Activated CD4-positive, alpha-beta T cell treated with anti-CD3 and anti-CD28 coated beads for 36 hours (primary cell): ENCODE data around the gene CCNF. TPM values are rescaled to one million over a fixed set of nuclear protein-coding genes. Genes with fewer than 3 reads are reported as not detected.

Experiments
- ATAC-seq: fragments of 200-7000 bp; cut with Tn5 transposase; one replicate; pipeline ENCODE4 v1.10.0; 2021; ENCODE audit warnings: mild to moderate bottlenecking, moderate library complexity
- CTCF ChIA-PET: fragments of 350-600 bp; sonication (Branson Sonifier 250); formaldehyde crosslinking; loops from one replicate; lab custom pipeline; 2021; ENCODE audit warnings: antibody characterized with exemption; lab: Charles Lee
- POLR2A ChIA-PET: fragments of 350-600 bp; sonication (Branson Sonifier 250); formaldehyde crosslinking; loops from one replicate; lab custom pipeline; 2021; ENCODE audit warnings: antibody characterized with exemption, inconsistent platforms; lab: Charles Lee
- DNase-seq: peaks from one replicate; pipeline ENCODE4 v3.0.0-alpha.2; 2020
- H3K27ac Mint-ChIP-seq: one replicate; pipeline ENCODE4 v1.8.0; 2021; ENCODE audit warnings: mixed read lengths
- H3K27me3 Mint-ChIP-seq: one replicate; pipeline ENCODE4 v1.8.0; 2021; ENCODE audit warnings: mixed read lengths
- H3K36me3 Mint-ChIP-seq: one replicate; pipeline ENCODE4 v1.8.0; 2021; ENCODE audit warnings: low read depth, mixed read lengths
- H3K4me1 Mint-ChIP-seq: one replicate; pipeline ENCODE4 v1.8.0; 2021; ENCODE audit warnings: mixed read lengths
- H3K4me3 Mint-ChIP-seq: one replicate; pipeline ENCODE4 v1.8.0; 2021; ENCODE audit warnings: mild to moderate bottlenecking, moderate library complexity, mixed read lengths
- H3K9me3 Mint-ChIP-seq: one replicate; pipeline ENCODE4 v1.8.0; 2021; ENCODE audit warnings: low read depth, mixed read lengths
- intact Hi-C, 2 experiments: fragments of 100-400 bp; cut with DNase I in 1 of 2; cut with micrococcal nuclease in 1 of 2; formaldehyde crosslinking; loops; one replicate each; pipeline versions ENCODE4 v1.14.2 to v1.15.1; 2022 to 2024; cut with DNase I, micrococcal nuclease
- total RNA-seq, 2 experiments: library from RNA; stranded (reverse); gene quantifications; one replicate each; pipeline ENCODE4 v1.2.3, GENCODE V29; 2021

CCNF gene
- total RNA-seq, 2 experiments from 2014 or later: 52.2 to 53.4 TPM

DNA sequence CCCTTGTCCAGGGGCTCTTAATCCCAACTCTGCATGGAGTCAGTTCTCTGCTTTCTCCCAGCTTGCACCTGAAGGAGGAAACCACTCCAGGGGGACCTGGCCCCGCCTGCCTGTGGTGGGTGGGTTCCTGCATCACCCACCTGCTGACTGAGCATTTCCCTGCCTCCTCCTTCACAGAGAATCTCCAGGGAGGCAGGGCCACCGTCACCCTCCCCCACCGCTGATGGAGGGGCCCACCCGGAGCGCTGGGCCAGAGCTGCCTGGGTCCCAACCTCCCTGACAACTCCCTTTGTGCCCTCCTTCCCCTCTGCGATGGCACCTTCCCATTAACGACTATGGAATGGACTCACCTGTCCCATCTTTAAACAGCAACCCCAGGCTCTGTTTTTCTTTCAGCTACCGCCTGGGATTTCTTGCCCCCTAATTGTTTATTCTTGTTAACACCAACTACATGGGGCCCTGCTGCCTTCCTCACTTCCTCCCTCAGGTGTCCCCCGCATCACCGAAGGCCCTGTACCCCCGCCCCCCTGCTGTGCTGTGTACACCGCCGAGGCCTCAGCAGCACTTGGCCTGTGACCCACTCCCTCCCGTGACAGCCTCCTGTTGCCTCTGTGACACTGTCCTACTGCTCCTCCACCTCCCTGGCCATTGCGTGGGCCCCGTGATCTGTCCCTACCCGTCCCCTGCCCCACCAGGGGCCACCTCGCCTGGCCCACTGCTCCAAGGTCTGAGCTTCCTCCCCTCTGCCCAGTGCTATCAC lies 29.8 kb downstream of the CCNF start:
- Mint-ChIP-seq H3K36me3 (peaks cover 17% of the 10 kb centered on the region), H3K27ac (peak overlapping the region; percentile 67), H3K27me3 (no peaks in the 10 kb centered on the region), H3K4me3 (peak overlapping the region; percentile 73), H3K4me1 (peaks cover 6% of the 10 kb centered on the region), H3K9me3 (no peaks in the 10 kb centered on the region)
- CTCF ChIA-PET: interaction anchor here (0.8 to 0.9 kb wide), 2 partner anchors 30 to 42 kb away, joined by 3 read pairs; partner anchors contain the start of gene CCNF
- ATAC-seq (no peak), DNase-seq (no peak)
- POLR2A ChIA-PET: interaction anchor here (0.6 to 1.5 kb wide), 4 partner anchors 30 to 304 kb away, joined by 3 to 6 read pairs (median 4); partner anchors contain the start of genes ABCA3, CCNF and TRAF7
- intact Hi-C loops: loop anchor here in 1 of 2 experiments (1.0 kb wide), 1 partner anchor 42 kb away; no protein-coding TSS in a partner anchor

DNA sequence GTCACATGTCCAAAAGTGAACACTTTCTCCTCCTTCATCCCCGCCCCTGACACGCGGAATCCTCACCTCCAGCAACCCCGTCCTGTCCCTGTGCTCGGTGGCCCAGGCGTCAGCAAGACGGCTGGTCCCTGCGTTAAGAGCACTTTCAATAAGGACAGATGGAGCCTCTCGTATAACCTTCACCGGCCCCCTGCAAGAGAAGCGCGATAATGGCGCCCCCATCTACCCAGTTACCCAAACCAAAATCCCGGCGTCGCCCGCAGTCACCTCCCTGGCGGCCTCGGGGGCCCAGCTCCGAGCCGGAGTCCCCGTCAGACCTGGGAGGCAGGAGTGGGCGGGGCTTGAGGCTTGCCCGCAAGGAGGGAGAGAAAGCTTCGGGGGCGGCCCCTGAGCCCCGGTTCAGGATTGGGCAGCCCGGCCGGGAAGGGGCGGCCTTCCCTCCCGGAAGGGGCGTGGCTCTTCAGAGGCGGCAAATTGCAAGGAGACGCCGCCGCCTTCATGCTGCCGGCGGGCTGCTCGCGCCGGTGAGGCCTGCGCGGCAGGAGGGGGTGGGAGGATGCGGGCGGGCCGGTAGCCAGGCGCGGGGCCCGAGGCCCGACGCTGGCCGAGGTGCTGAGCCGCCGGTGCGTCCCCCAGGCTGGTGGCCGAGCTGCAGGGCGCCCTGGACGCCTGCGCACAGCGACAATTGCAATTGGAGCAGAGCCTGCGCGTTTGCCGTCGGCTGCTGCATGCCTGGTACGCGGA lies 30.6 kb downstream of the CCNF start, which contains the start of gene TEDC2:
TSS of gene TEDC2 (plus strand) at position 463 of the 744 bp plus-strand sequence. CDS start at position 499, 36 bp downstream.
- Mint-ChIP-seq H3K4me1 (peaks cover 6% of the 10 kb centered on the region), H3K9me3 (no peaks in the 10 kb centered on the region), H3K27me3 (no peaks in the 10 kb centered on the region), H3K27ac (peak within 1 kb of the TSS; percentile 67), H3K4me3 (peak within 1 kb of the TSS; percentile 73), H3K36me3 (peaks cover 17% of the 10 kb centered on the region)
- ChIA-PET POLR2A (interaction anchor here (0.6 to 1.5 kb wide), 4 partner anchors 30 to 304 kb away, joined by 3 to 6 read pairs (median 4); partner anchors contain the start of genes ABCA3, CCNF and TRAF7), CTCF (interaction anchor here (0.6 to 0.9 kb wide), 3 partner anchors 31 to 42 kb away, joined by 3 read pairs; partner anchors contain the start of gene CCNF)
- peak; percentile 98 for ATAC-seq
- peak; percentile 99 for DNase-seq
- intact Hi-C loops: loop anchor here (1.0 to 5.0 kb wide), 9 partner anchors 14 to 192 kb away; partner anchors contain the start of genes ABCA3 (in 1 of the 2), ATP6V0C (in 1 of the 2), CCNF (in 1 of the 2) and RNPS1 (in 1 of the 2)

DNA sequence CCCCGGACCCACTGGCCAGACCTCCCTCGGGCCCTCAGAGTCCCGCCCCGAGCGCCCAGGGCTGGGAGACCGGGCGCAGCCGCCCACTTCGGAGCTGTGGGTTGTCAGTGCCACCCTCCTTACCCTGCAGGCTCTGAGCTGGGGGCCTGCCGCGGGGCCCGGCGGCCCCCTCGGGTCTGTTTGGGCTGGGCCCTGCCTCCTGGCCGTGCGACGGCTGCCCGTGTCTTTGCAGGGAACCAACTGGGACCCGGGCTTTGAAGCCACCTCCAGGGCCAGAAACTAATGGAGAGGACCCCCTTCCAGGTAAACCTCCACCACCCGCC lies 31.1 kb downstream of the CCNF start:
- H3K27me3 Mint-ChIP-seq: no peaks in the 10 kb centered on the region
- peaks cover 14% of the 10 kb centered on the region for H3K36me3 Mint-ChIP-seq
- H3K9me3 Mint-ChIP-seq: no peaks in the 10 kb centered on the region
- H3K27ac Mint-ChIP-seq: no peak overlapping the region
- peak overlapping the region; percentile 73 for H3K4me3 Mint-ChIP-seq
- ATAC-seq (no peak), DNase-seq (no peak)
- POLR2A ChIA-PET: interaction anchor here (1.1 to 1.5 kb wide), 2 partner anchors 120 to 305 kb away, joined by 4 to 6 read pairs; partner anchors contain the start of genes ABCA3 and TRAF7
- CTCF ChIA-PET: interaction anchor here (0.6 kb wide), 1 partner anchor 38 kb away, joined by 3 read pairs; no protein-coding TSS in a partner anchor
- H3K4me1 Mint-ChIP-seq: peaks cover 6% of the 10 kb centered on the region
- intact Hi-C loops: loop anchor here (1.0 to 5.0 kb wide), 8 partner anchors 14 to 192 kb away; partner anchors contain the start of genes ABCA3 (in 1 of the 2), ATP6V0C (in 1 of the 2), CCNF (in 1 of the 2) and RNPS1 (in 1 of the 2)

DNA sequence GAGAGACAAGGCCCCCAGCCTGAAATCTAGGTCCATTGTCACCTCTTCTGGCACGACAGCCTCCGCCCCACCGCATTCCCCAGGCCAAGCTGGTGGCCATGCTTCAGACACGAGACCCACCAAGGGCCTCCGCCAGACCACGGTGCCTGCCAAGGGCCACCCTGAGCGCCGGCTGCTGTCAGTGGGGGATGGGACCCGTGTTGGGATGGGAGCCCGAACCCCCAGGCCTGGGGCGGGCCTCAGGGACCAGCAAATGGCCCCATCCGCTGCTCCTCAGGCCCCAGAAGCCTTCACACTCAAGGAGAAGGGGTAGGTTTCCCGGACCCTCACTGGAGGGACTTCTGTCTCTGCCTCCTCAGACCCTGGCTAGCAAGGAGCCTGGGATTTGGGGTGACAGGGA lies 31.7 kb downstream of the CCNF start:
- no peaks in the 10 kb centered on the region for H3K27me3 Mint-ChIP-seq
- peaks cover 6% of the 10 kb centered on the region for H3K4me1 Mint-ChIP-seq
- no peak overlapping the region for H3K27ac Mint-ChIP-seq
- H3K36me3 Mint-ChIP-seq: peaks cover 13% of the 10 kb centered on the region
- intact Hi-C loops: loop anchor here (1.0 to 5.0 kb wide), 8 partner anchors 13 to 193 kb away; partner anchors contain the start of genes ABCA3 (in 1 of the 2), ATP6V0C (in 1 of the 2), CCNF (in 1 of the 2) and RNPS1 (in 1 of the 2)
- ChIA-PET POLR2A (interaction anchor here (1.5 kb wide), 1 partner anchor 306 kb away, joined by 6 read pairs; the partner anchor contains the start of gene TRAF7), CTCF (no interaction called here)
- H3K4me3 Mint-ChIP-seq: peak overlapping the region; percentile 73
- ATAC-seq (no peak), DNase-seq (no peak)
- no peaks in the 10 kb centered on the region for H3K9me3 Mint-ChIP-seq

DNA sequence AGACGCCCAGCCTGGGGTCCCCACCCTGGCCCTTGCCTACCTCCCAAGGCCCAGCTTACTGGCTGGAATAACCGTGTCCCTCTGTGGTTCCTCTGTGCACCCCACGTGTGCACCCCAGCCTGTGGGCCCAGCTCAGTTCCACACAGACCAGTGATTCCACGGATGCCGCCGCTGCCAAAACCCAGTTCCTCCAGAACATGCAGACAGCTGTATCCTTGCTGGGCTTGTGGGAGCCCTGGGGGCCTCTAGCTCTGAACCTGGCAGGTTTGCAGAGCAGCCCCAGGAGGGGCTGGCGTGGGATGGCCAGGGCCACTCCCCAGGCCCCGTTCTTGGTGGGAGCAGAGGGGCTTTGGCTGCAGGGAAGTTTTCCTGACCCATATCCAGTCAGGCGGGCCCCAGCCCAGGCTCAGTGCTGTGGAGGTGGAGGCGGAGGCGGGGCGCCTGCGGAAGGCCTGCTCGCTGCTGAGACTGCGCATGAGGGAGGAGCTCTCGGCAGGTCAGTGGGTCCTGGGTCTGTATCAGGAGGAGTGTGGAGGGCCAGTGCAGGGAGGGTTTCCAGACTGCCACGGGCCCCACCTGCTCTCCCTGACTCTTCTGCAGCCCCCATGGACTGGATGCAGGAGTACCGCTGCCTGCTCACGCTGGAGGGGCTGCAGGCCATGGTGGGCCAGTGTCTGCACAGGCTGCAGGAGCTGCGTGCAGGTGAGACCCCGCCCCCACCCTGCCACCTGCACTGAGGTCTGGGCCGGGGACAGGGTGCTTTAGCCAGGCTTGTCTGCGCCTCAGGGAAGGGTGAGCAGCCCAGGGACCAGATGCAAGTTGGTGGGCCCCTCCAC lies 33.0 kb downstream of the CCNF start:
- ATAC-seq (no peak), DNase-seq (no peak)
- ChIA-PET POLR2A (no interaction called here), CTCF (no interaction called here)
- intact Hi-C loops: loop anchor here in 1 of 2 experiments (5.0 kb wide), 1 partner anchor 40 kb away; no protein-coding TSS in a partner anchor
- peaks cover 4% of the 10 kb centered on the region for H3K36me3 Mint-ChIP-seq
- no peaks in the 10 kb centered on the region for H3K9me3 Mint-ChIP-seq
- H3K4me3 Mint-ChIP-seq: no peak overlapping the region
- H3K27ac Mint-ChIP-seq: no peak overlapping the region
- peaks cover 2% of the 10 kb centered on the region for H3K27me3 Mint-ChIP-seq
- peaks cover 6% of the 10 kb centered on the region for H3K4me1 Mint-ChIP-seq

DNA sequence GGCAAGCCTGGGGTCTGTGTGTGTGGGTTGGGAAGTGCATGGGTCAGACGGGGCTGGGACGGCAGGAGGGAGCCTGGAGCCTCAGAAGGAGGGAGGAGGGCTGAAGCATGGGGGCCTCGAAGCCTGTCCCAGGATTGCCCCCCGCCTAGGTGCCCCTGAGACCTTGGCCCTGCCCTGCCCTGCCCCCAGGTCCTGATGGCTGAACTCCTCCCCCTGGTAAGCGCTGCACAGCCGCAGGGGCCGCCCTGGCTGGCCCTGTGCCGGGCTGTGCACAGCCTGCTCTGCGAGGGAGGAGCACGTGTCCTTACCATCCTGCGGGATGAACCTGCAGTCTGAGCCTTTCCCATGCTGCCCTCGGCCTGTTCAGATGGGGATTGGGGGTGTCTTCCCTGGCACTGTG lies 35.1 kb downstream of the CCNF start:
- no peak for ATAC-seq
- Mint-ChIP-seq H3K4me1 (peaks cover 4% of the 10 kb centered on the region), H3K27me3 (peaks cover 7% of the 10 kb centered on the region), H3K4me3 (no peak overlapping the region), H3K27ac (no peak overlapping the region), H3K9me3 (no peaks in the 10 kb centered on the region), H3K36me3 (peaks cover 2% of the 10 kb centered on the region)
- ChIA-PET POLR2A (no interaction called here), CTCF (no interaction called here)
- DNase-seq: no peak
- intact Hi-C loops: loop anchor here in 1 of 2 experiments (5.0 kb wide), 1 partner anchor 38 kb away; no protein-coding TSS in a partner anchor

DNA sequence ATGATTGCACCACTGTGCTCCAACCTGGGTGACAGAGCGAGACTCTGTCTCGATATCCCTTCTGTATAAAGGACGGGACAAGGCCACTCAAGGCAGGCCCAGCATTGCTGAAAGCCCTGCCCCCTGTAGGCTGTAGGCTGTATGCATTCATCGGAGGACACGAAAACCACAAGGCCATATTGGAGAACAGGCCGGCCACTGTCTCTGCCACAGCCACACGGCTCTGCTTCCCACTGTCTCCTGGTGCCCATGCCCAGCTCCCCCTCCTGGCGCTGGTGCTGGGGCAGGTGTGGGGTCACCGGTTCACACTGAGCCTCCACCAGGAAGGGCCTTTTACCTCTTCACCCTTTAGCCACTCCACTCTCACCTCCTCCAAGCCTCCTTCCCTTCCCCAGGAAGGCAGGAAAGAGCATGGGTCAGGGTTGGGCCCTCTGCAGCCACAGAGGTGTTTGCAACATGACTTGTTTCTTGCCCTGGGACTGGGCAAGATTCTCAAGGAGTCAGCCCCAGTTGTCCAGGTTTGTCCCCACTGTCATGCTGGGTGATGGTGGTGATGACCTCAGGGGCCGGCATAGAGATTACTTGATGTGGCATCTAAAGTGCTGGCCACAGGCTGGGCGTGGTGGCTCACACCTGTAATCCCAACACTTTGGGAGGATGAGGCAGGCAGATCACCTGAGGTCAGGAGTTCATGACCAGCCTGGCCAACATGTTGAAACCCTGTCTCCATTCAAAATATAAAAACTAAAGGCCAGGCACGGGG lies 36.6 kb downstream of the CCNF start:
- no peak for DNase-seq
- peaks cover 19% of the 10 kb centered on the region for H3K27me3 Mint-ChIP-seq
- H3K27ac Mint-ChIP-seq: no peak overlapping the region
- ChIA-PET POLR2A (no interaction called here), CTCF (no interaction called here)
- no peak for ATAC-seq
- intact Hi-C loops: no loop called here
- H3K9me3 Mint-ChIP-seq: no peaks in the 10 kb centered on the region
- no peaks in the 10 kb centered on the region for H3K4me1 Mint-ChIP-seq
- no peak overlapping the region for H3K4me3 Mint-ChIP-seq
- peaks cover 2% of the 10 kb centered on the region for H3K36me3 Mint-ChIP-seq

DNA sequence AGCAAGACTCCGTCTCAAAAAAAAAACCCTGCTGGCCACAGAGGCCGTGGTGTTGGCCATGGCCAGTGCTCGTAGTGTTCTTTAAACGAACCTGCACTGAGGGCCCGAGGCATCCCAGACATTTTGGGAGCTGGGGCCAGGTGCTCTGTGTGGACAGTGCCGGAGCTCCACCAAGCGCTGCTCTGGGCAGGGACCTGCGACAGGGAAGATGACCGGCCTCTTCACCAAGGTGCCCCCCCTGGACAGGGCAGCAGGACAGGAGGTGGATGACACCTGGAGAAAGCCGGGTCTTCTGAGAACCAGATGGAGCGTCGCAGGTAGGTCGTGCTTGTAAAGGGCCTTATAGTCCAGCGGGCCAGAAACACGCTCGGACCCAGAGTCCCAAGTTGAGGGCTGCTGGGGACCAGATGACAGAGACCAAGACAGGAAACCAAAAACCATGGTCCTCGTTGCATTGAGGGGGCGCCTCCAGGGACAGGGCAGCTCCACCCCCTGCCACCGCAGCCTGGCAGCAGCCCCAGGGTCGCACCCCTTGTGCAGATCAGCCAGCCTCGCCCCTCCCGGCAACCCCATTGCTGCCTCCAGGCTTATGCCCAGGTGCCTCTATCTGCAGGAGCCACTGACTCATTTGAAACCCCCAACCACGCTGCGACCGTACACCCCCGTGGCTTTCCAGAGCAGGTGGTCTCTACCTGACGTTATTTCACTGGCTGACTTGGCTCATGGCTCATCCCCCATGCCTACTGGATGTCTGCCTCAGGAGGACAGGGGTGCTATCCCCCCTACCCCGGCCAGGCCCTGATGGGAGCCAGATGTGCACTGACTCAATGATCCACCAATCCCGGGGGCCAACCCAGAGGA lies 37.6 kb downstream of the CCNF start:
- H3K4me1 Mint-ChIP-seq: no peaks in the 10 kb centered on the region
- no peak overlapping the region for H3K4me3 Mint-ChIP-seq
- no peak overlapping the region for H3K27ac Mint-ChIP-seq
- peaks cover 19% of the 10 kb centered on the region for H3K27me3 Mint-ChIP-seq
- ATAC-seq (peak; percentile 3), DNase-seq (no peak)
- H3K36me3 Mint-ChIP-seq: peaks cover 2% of the 10 kb centered on the region
- ChIA-PET POLR2A (no interaction called here), CTCF (no interaction called here)
- intact Hi-C loops: no loop called here
- no peaks in the 10 kb centered on the region for H3K9me3 Mint-ChIP-seq

DNA sequence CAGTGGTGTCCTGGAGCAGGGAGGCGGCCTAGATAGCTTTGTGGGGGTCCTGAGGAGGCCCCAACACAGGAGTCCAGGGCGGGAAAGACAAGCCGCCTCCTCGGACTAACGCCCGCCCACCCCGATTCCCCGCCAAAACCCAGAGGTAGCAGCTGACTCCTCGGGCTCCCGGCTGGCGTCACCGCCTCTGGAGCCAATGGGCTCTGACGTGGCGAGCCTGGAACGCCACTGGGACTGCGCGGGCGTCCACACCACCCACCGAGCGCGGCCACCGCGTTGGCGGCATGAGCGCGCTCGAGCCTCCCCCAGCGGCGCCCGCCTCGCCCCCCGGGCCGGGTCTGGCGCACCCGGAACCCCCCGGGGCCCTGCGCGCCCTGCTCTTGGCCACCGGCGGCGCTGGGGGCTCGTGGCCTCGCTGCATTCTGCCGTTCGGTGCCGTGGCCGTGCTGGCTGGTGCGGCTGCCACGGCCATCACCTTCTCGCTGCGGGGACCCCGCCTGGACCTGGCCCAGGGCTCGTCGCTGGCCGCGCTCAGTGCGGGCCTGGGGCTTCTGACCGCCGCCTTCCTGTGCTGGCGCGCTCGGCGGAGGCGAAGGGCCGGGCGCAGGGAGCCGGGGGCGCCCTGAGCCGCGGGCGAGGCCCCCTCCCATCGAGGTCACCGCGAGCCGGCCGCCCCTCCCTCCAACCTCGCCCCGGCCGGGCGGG lies 38.4 kb downstream of the CCNF start:
- POLR2A ChIA-PET: no interaction called here
- peak; percentile 61 for DNase-seq
- ATAC-seq: peak; percentile 31

More for the DNA sequence above, 38.4 kb downstream of the CCNF start:
- H3K4me1 Mint-ChIP-seq: no peaks in the 10 kb centered on the region
- H3K9me3 Mint-ChIP-seq: no peaks in the 10 kb centered on the region
- H3K27me3 Mint-ChIP-seq: peaks cover 20% of the 10 kb centered on the region
- CTCF ChIA-PET: interaction anchor here (1.0 kb wide), 1 partner anchor 40 kb away, joined by 3 read pairs; no protein-coding TSS in a partner anchor
- intact Hi-C loops: no loop called here
- H3K4me3 Mint-ChIP-seq: no peak overlapping the region
- peaks cover 2% of the 10 kb centered on the region for H3K36me3 Mint-ChIP-seq
- H3K27ac Mint-ChIP-seq: no peak overlapping the region
